ENCODE data around the gene TAP1. TPM values are rescaled to one million over a fixed set of nuclear protein-coding genes. Genes with fewer than 3 reads are reported as not detected.

Gene TAP1
- total RNA-seq (10 to 100 TPM; 15.7 to 25.0 (median 18.6) TPM), polyA plus RNA-seq (20.1 TPM)
- long read RNA-seq, donor 1, transcript TAP1-201 (11 exons, 2,959 nt), result major isoform, 60 of 67 reads
- long read RNA-seq, donor 1, partial matches to known transcripts, result 5 of 67 reads
- long read RNA-seq, donor 1, other reads (novel, unspliced or antisense), result 1 of 67 reads
- long read RNA-seq, donor 2, transcript TAP1-201 (11 exons, 2,959 nt), result major isoform, 23 of 25 reads
- long read RNA-seq, donor 2, partial matches to known transcripts, result 1 of 25 reads
- long read RNA-seq, donor 2, other reads (novel, unspliced or antisense), result 0 of 25 reads
- long read RNA-seq, donor 3, transcript TAP1-201 (11 exons, 2,959 nt), result major isoform, 217 of 242 reads
- long read RNA-seq, donor 3, partial matches to known transcripts, result 10 of 242 reads
- long read RNA-seq, donor 3, other reads (novel, unspliced or antisense), result 14 of 242 reads
- long read RNA-seq, donor 4, transcript TAP1-201 (11 exons, 2,959 nt), result major isoform, 34 of 37 reads
- long read RNA-seq, donor 4, partial matches to known transcripts, result 1 of 37 reads
- long read RNA-seq, donor 4, other reads (novel, unspliced or antisense), result 1 of 37 reads

GRCh38 chr6:32853541-32854375 is at the start of gene TAP1, which contains the start of gene PSMB9:
Gene TAP1 (minus strand): TSS chr6:32853704. CDS start chr6:32853636, 68 bp downstream.
Gene PSMB9 (plus strand): TSS chr6:32854192. CDS start chr6:32854230, 38 bp downstream.
- peak within 1 kb of the TSS; percentile 98 for H3K27ac ChIP-seq (ENCODE audit: low read length)
- no peaks in the 10 kb centered on the region for H3K9me3 ChIP-seq (ENCODE audit: control insufficient read depth, low read length)
- peaks cover 4% of the 10 kb centered on the region for H3K4me1 ChIP-seq (ENCODE audit: control insufficient read depth, insufficient read depth, low read length)
- ATAC-seq, result peak; percentile 96
- intact Hi-C loops (cut with DNase I), result no loop called here
- H3K4me3 ChIP-seq (ENCODE audit: low read length), result peak within 1 kb of the TSS; percentile 75
- under 1% methylated on average over 68 of the region's 68 CpGs for WGBS
- DNase-seq, result peak; percentile 96 to 98 (median 97)
- no peaks in the 10 kb centered on the region for H3K27me3 ChIP-seq (ENCODE audit: control insufficient read depth, insufficient read depth)

- no peaks in the 10 kb centered on the region for H3K9me3 ChIP-seq (ENCODE audit: control insufficient read depth, low read length)
- peak overlapping the region; percentile 71 for H3K27ac ChIP-seq (ENCODE audit: low read length)
- peak overlapping the region; percentile 92 for H3K4me3 ChIP-seq (ENCODE audit: low read length)
- no peaks in the 10 kb centered on the region for H3K27me3 ChIP-seq (ENCODE audit: control insufficient read depth, insufficient read depth)
- peaks cover 4% of the 10 kb centered on the region for H3K4me1 ChIP-seq (ENCODE audit: control insufficient read depth, insufficient read depth, low read length)
- intact Hi-C loops (cut with DNase I), result no loop called here
- DNase-seq (no peak), ATAC-seq (peak; percentile 29 to 32)
- 0% methylated on average over 8 of the region's 8 CpGs for WGBS
Measured at GRCh38 chr6:32895006-32895345, 41.5 kb upstream of the TAP1 start.

- H3K27me3 ChIP-seq (ENCODE audit: control insufficient read depth, insufficient read depth), result no peaks in the 10 kb centered on the region
- DNase-seq (peak; percentile 91 to 97 (median 97)), ATAC-seq (peak; percentile 99 to 100)
- H3K27ac ChIP-seq (ENCODE audit: low read length), result peak overlapping the region; percentile 80
- intact Hi-C loops (cut with DNase I), result no loop called here
- WGBS, result under 1% methylated on average over 61 of the region's 61 CpGs
- H3K9me3 ChIP-seq (ENCODE audit: control insufficient read depth, low read length), result no peaks in the 10 kb centered on the region
- peaks cover 4% of the 10 kb centered on the region for H3K4me1 ChIP-seq (ENCODE audit: control insufficient read depth, insufficient read depth, low read length)
- peak overlapping the region; percentile 92 for H3K4me3 ChIP-seq (ENCODE audit: low read length)
Measured at GRCh38 chr6:32894085-32895005, 40.8 kb upstream of the TAP1 start.

DNA sequence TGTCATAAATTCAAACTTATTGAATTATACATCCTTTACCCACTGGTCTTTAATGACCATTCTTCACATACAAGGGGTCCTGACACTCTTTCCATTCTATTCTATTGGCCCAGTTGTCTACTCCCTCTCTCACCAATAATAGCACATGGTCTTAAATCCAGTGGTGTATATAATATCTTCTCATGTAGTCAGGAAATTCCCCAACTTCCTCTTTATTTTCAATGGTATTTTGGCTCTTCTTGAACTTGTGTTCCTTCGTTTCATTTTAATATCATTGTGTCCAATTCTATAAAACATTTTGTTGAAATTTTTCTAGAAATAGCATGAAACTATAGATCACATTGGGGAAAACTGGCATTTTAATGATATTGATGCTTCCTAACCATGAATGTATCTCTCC is 37.3 kb upstream of the TAP1 start:
- Histone ChIP-seq H3K4me1 (ENCODE audit: control insufficient read depth, insufficient read depth, low read length) (peaks cover 4% of the 10 kb centered on the region), H3K27me3 (ENCODE audit: control insufficient read depth, insufficient read depth) (no peaks in the 10 kb centered on the region), H3K9me3 (ENCODE audit: control insufficient read depth, low read length) (no peaks in the 10 kb centered on the region), H3K27ac (ENCODE audit: low read length) (no peak overlapping the region), H3K4me3 (ENCODE audit: low read length) (no peak overlapping the region)
- no peak for DNase-seq
- ATAC-seq, result no peak
- intact Hi-C loops (cut with DNase I), result no loop called here
- 35% methylated on average over 1 of the region's 1 CpG for WGBS

- ATAC-seq (no peak), DNase-seq (no peak)
- H3K4me3 ChIP-seq (ENCODE audit: low read length), result no peak overlapping the region
- H3K27me3 ChIP-seq (ENCODE audit: control insufficient read depth, insufficient read depth), result no peaks in the 10 kb centered on the region
- no peaks in the 10 kb centered on the region for H3K9me3 ChIP-seq (ENCODE audit: control insufficient read depth, low read length)
- no peak overlapping the region for H3K27ac ChIP-seq (ENCODE audit: low read length)
- H3K4me1 ChIP-seq (ENCODE audit: control insufficient read depth, insufficient read depth, low read length), result no peaks in the 10 kb centered on the region
- intact Hi-C loops (cut with DNase I), result loop anchor here (5.0 to 10.0 kb wide), 3 partner anchors 43 to 95 kb away; no protein-coding TSS in a partner anchor
- 63% methylated on average over 1 of the region's 1 CpG for WGBS
Measured at GRCh38 chr6:32889533-32889932, 36.0 kb upstream of the TAP1 start.

- 88% methylated on average over 2 of the region's 2 CpGs for WGBS
- no peaks in the 10 kb centered on the region for H3K4me1 ChIP-seq (ENCODE audit: control insufficient read depth, insufficient read depth, low read length)
- no peak overlapping the region for H3K4me3 ChIP-seq (ENCODE audit: low read length)
- DNase-seq, result no peak
- no peak overlapping the region for H3K27ac ChIP-seq (ENCODE audit: low read length)
- H3K9me3 ChIP-seq (ENCODE audit: control insufficient read depth, low read length), result no peaks in the 10 kb centered on the region
- H3K27me3 ChIP-seq (ENCODE audit: control insufficient read depth, insufficient read depth), result no peaks in the 10 kb centered on the region
- ATAC-seq, result no peak
- intact Hi-C loops (cut with DNase I), result loop anchor here (5.0 to 10.0 kb wide), 3 partner anchors 44 to 96 kb away; no protein-coding TSS in a partner anchor
Measured at GRCh38 chr6:32888576-32888975, 35.1 kb upstream of the TAP1 start.

DNA sequence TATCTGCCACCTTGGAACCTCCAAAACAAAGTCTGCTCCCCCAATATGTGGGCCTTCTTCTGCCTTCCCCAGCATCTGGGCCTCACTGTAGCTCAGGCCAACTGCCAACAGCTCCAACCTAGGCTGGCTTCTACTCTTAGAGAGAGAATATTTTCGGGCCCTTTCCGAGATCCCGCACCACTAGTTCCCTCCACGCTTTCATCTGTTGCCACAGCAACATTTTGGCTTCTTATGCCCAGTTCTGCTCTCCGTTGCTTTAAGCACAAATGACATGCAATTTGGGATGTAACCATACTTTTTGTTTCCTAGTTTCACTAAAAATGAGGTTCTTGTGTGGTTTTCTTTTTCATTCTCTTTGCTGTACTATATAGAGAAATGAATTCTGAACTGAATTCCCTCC is 34.1 kb upstream of the TAP1 start:
- Histone ChIP-seq H3K9me3 (ENCODE audit: control insufficient read depth, low read length) (no peaks in the 10 kb centered on the region), H3K27ac (ENCODE audit: low read length) (no peak overlapping the region), H3K4me3 (ENCODE audit: low read length) (no peak overlapping the region), H3K27me3 (ENCODE audit: control insufficient read depth, insufficient read depth) (no peaks in the 10 kb centered on the region), H3K4me1 (ENCODE audit: control insufficient read depth, insufficient read depth, low read length) (no peaks in the 10 kb centered on the region)
- DNase-seq, result no peak
- 82% methylated on average over 5 of the region's 5 CpGs for WGBS
- intact Hi-C loops (cut with DNase I), result loop anchor here (5.0 to 10.0 kb wide), 3 partner anchors 45 to 97 kb away; no protein-coding TSS in a partner anchor
- ATAC-seq, result no peak

DNA sequence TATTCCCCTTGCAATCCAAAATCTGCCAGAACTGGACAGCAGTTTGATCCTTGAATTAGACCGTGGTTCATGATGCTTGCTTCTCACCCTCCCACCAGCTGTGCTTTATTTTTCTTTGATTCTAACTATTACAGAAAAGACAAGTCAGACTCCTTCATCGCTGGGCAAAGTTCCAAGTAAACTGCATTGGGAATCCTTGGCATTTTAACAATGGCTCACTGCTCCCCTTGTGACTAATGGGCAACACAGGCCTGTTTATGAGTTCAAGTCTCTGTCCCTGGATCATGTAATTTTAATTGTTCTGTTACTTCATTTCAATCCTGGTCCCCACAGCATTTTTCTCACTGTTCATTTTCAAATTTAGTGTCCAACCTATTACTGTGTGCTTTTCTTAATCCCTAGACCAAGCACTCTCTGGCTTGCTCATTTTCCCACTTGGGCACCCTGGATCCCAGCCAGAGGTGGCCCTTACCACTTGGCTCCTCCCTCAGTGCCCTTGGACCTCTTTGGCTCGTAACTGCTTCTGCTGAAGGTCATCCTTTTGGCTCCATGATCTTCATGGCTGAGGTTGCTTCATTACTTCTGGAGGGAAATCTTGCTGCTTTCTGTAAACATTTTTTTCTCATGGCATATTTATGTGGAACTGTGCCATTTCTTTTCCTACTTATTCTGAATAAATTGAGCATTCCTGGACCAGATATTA is 33.3 kb upstream of the TAP1 start:
- WGBS, result 40% methylated on average over 3 of the region's 3 CpGs
- intact Hi-C loops (cut with DNase I), result loop anchor here (5.0 to 10.0 kb wide), 3 partner anchors 45 to 98 kb away; no protein-coding TSS in a partner anchor
- no peaks in the 10 kb centered on the region for H3K27me3 ChIP-seq (ENCODE audit: control insufficient read depth, insufficient read depth)
- no peaks in the 10 kb centered on the region for H3K9me3 ChIP-seq (ENCODE audit: control insufficient read depth, low read length)
- H3K4me1 ChIP-seq (ENCODE audit: control insufficient read depth, insufficient read depth, low read length), result no peaks in the 10 kb centered on the region
- no peak overlapping the region for H3K27ac ChIP-seq (ENCODE audit: low read length)
- H3K4me3 ChIP-seq (ENCODE audit: low read length), result no peak overlapping the region
- DNase-seq (peak in 2 of 3 donors; percentile 22 to 58), ATAC-seq (peak in 1 of 2 donors; percentile 8)

DNA sequence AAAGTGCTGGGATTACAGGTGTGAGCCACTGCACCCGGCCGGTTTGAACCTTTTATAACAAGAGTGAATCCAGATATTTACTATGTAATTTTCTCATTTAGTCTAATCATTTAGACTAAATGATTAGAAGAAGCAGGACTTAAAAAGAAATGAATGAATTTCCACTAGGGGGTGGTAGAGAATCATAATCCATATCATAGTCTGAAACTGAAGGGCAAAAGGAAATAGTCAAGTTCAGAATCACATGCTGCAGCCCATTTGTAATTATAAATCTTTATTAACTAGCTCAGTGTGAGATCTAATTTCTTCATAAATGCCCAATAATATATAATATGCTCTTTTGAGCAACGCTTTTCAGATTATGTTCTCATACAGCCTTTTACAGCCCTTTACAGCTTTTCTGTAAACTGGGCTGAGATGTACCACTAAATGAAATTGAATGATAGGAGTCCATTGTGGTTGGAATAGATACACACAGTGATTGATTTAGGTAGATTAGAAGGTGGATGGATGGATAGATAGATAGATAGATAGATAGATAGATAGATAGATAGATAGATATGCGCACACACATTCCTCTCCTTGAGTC is 32.3 kb upstream of the TAP1 start:
- peak in 1 of 2 donors; percentile 40 for ATAC-seq
- WGBS, result 45% methylated on average over 4 of the region's 4 CpGs
- intact Hi-C loops (cut with DNase I), result loop anchor here (2.0 to 10.0 kb wide), 4 partner anchors 47 to 99 kb away; no protein-coding TSS in a partner anchor
- no peak for DNase-seq
- Histone ChIP-seq H3K27ac (ENCODE audit: low read length) (no peak overlapping the region), H3K9me3 (ENCODE audit: control insufficient read depth, low read length) (no peaks in the 10 kb centered on the region), H3K4me3 (ENCODE audit: low read length) (no peak overlapping the region), H3K4me1 (ENCODE audit: control insufficient read depth, insufficient read depth, low read length) (no peaks in the 10 kb centered on the region), H3K27me3 (ENCODE audit: control insufficient read depth, insufficient read depth) (no peaks in the 10 kb centered on the region)
